Measurements from ENCODE around the gene ZNF519. TPM values are rescaled to one million over a fixed set of nuclear protein-coding genes. Genes with fewer than 3 reads are reported as not detected.

The ZNF519 gene
- total and polyA plus RNA-seq, 12 donors, result 0.36 to 8.7 (median 1.9) TPM

DNA sequence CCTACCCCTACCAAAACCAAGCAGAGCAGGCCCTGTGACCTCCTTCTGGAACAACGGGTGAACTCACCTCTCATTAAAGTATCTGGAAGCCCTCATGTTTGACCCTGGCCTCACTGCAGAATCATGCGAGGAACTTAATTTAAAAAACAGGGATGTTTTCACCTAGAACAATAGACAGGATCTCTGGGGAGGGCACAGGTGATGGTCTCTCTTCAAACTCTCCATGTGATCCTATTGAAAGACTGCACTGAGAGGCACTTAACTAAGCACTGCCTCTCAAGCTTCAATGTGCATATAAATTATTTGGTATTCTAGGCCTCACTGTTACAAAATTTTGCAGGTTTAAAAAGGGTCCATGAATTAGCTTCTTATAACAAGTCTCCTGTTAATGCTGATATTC is 7.5 kb downstream of the ZNF519 start:
- no peak overlapping the region for H3K27ac ChIP-seq
- no peak for DNase-seq
- TF ChIP-seq, protein P1, sequence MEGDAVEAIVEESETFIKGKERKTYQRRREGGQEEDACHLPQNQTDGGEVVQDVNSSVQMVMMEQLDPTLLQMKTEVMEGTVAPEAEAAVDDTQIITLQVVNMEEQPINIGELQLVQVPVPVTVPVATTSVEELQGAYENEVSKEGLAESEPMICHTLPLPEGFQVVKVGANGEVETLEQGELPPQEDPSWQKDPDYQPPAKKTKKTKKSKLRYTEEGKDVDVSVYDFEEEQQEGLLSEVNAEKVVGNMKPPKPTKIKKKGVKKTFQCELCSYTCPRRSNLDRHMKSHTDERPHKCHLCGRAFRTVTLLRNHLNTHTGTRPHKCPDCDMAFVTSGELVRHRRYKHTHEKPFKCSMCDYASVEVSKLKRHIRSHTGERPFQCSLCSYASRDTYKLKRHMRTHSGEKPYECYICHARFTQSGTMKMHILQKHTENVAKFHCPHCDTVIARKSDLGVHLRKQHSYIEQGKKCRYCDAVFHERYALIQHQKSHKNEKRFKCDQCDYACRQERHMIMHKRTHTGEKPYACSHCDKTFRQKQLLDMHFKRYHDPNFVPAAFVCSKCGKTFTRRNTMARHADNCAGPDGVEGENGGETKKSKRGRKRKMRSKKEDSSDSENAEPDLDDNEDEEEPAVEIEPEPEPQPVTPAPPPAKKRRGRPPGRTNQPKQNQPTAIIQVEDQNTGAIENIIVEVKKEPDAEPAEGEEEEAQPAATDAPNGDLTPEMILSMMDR (IDR thresholded peaks at IDR 0.05), result no peak
- TF ChIP-seq POLR2A (IDR thresholded peaks at IDR 0.05), result no peak
- 50 to 78% (median 68%) methylated on average over 2 of the region's 2 CpGs for WGBS, 4 donors
- no peaks in the 10 kb centered on the region for H3K9me3 ChIP-seq (replicated peaks in 1 of 3)
- H3K4me1 ChIP-seq (replicated peaks in 1 of 2), result no peaks in the 10 kb centered on the region
- intact Hi-C loops (cut with DNase I), result no loop called here
- H3K4me3 ChIP-seq, result no peak overlapping the region
- no peaks in the 10 kb centered on the region for H3K36me3 ChIP-seq (replicated peaks in 1 of 2)
- no peaks in the 10 kb centered on the region for H3K27me3 ChIP-seq

DNA sequence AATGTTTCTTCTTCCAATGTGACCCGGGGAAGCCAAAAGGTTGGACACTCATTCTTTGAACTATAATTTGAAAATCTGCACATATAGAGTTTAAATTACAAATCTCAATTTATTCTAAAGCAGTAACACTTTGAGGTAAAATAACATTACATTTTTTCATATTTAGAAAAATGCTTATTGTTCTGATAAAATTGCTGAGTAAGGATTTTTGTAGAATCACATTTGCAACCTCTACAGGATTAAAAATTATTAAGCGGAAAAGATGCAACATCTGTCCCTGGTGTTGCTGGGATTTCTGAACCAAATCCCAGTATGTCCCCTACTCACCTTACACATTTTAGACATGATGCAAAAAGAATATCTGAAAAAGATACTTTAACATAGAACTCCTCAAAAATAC is 10.1 kb downstream of the ZNF519 start:
- Histone ChIP-seq H3K36me3 (replicated peaks in 1 of 2) (no peaks in the 10 kb centered on the region), H3K27ac (no peak overlapping the region), H3K4me1 (replicated peaks in 1 of 2) (no peaks in the 10 kb centered on the region), H3K9me3 (replicated peaks in 1 of 3) (no peaks in the 10 kb centered on the region), H3K27me3 (no peaks in the 10 kb centered on the region), H3K4me3 (no peak overlapping the region)
- intact Hi-C loops (cut with DNase I), result no loop called here
- no peak for TF ChIP-seq POLR2A (IDR thresholded peaks at IDR 0.05)
- TF ChIP-seq, protein P1 (IDR thresholded peaks at IDR 0.05), result no peak
- no peak for DNase-seq
- WGBS, 4 donors, result 96 to 99% (median 98%) methylated on average over 2 of the region's 2 CpGs

DNA sequence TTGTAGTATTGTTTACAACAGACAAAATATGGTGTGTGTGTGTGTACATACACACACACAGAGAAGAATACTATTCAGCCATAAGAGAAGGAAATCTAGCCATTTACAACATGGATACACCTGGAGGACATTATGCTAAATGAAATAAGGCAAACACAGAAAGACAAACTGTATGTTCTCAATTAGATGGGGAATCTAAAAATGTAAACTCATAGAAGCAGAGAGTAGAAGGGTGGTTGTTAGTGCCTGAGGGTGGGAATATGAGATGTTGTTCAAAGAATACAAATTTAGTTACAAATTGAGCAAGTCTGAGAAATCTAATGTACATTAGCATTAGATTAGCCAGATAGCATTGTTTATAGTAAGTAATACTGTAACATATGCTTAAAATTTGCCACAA is 11.3 kb downstream of the ZNF519 start:
- H3K36me3 ChIP-seq (replicated peaks in 1 of 2), result no peaks in the 10 kb centered on the region
- intact Hi-C loops (cut with DNase I), result no loop called here
- no peak overlapping the region for H3K27ac ChIP-seq
- TF ChIP-seq, protein P1 (IDR thresholded peaks at IDR 0.05), result no peak
- no peak for TF ChIP-seq POLR2A (IDR thresholded peaks at IDR 0.05)
- DNase-seq, result no peak
- H3K9me3 ChIP-seq (replicated peaks in 1 of 3), result no peaks in the 10 kb centered on the region
- no peaks in the 10 kb centered on the region for H3K27me3 ChIP-seq
- H3K4me3 ChIP-seq, result no peak overlapping the region
- H3K4me1 ChIP-seq (replicated peaks in 1 of 2), result no peaks in the 10 kb centered on the region

DNA sequence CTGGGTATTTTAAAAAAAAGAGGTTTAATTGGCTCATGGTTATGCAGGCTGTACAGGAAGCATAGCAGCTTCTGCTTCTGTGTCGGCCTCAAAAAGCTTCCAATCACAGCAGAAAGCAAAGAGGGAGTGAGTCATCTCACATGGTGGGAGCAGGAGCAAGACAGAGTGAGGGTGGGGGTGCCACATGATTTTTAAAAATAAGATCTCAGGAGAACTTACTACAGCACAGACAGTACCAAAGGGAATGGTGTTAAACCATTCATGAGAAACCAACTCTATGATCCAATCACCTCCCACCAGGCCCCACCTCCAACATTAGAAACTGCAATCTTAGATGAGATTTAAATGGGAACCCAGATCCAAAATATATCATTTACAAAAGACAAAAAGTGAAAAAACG is 14.6 kb downstream of the ZNF519 start:
- intact Hi-C loops (cut with DNase I), result no loop called here
- DNase-seq, result no peak
- Histone ChIP-seq H3K27me3 (no peaks in the 10 kb centered on the region), H3K9me3 (replicated peaks in 1 of 3) (no peaks in the 10 kb centered on the region), H3K4me3 (no peak overlapping the region), H3K4me1 (replicated peaks in 1 of 2) (no peaks in the 10 kb centered on the region), H3K27ac (no peak overlapping the region), H3K36me3 (replicated peaks in 1 of 2) (no peaks in the 10 kb centered on the region)
- WGBS, 4 donors, result 84 to 98% (median 86%) methylated on average over 2 of the region's 2 CpGs
- TF ChIP-seq, protein P1 (IDR thresholded peaks at IDR 0.05), result no peak
- TF ChIP-seq POLR2A (IDR thresholded peaks at IDR 0.05), result no peak

All from adrenal gland (tissue), 12 donors.